Measurements from ENCODE around the gene SPI1. TPM values are rescaled to one million over a fixed set of nuclear protein-coding genes. Genes with fewer than 3 reads are reported as not detected.

Gene SPI1
- total RNA-seq, 1 experiment from 2014 or later, result not detected

DNA sequence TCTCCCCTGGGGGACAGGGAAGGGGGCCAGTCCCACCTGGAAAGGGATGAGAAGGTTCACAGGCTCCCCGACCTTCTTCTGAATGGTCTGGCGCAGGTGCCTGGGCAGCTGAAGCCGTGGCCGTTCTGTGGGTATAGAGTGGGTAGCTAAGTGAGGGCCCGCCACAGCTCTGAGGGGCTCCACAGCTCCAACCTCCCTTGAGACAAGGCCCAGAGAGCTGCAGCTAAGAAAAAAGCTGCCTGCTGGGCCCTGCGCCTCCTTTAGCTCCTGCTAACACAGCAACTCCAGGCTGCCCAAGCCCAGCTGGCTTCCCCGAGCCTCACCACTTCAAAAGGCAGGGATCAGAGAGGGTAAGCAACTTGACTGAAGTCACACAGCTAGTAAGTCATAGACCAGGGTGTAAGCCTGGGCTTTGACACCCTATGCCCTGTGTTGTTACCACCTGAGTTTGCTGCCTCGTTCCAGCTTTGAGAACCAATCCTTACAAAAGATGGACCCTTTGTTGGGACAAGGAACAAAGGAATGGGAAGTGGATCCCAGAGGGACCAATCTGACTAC lies 44.4 kb downstream of the SPI1 start:
- no peak overlapping the region for H2BK12ac ChIP-seq (ENCODE audit: insufficient read length, low read depth, low read length)
- H3K4me3 Mint-ChIP-seq, result no peak overlapping the region
- no peaks in the 10 kb centered on the region for H3K4me1 ChIP-seq (ENCODE audit: insufficient read depth, low read length)
- TF ChIP-seq, protein P1, sequence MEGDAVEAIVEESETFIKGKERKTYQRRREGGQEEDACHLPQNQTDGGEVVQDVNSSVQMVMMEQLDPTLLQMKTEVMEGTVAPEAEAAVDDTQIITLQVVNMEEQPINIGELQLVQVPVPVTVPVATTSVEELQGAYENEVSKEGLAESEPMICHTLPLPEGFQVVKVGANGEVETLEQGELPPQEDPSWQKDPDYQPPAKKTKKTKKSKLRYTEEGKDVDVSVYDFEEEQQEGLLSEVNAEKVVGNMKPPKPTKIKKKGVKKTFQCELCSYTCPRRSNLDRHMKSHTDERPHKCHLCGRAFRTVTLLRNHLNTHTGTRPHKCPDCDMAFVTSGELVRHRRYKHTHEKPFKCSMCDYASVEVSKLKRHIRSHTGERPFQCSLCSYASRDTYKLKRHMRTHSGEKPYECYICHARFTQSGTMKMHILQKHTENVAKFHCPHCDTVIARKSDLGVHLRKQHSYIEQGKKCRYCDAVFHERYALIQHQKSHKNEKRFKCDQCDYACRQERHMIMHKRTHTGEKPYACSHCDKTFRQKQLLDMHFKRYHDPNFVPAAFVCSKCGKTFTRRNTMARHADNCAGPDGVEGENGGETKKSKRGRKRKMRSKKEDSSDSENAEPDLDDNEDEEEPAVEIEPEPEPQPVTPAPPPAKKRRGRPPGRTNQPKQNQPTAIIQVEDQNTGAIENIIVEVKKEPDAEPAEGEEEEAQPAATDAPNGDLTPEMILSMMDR (conservative IDR thresholded peaks at IDR 0.05), result no peak
- no peak overlapping the region for H3K56ac ChIP-seq (ENCODE audit: insufficient read length, low read depth, low read length)
- no peaks in the 10 kb centered on the region for H3K9me3 ChIP-seq (ENCODE audit: control insufficient read depth, low read depth, low read length)
- no peak overlapping the region for H3K27ac Mint-ChIP-seq
- H4K8ac ChIP-seq (replicated peaks; ENCODE audit: insufficient read length, low read depth, low read length), result no peak overlapping the region
- H3K36me3 Mint-ChIP-seq (ENCODE audit: insufficient read depth in 1 of 3, low read depth in 3 of 3), result peaks cover under 1 to 11% (median 5%) of the 10 kb centered on the region in 3 experiments; a peak in 6 of 7 replicates
- no peak overlapping the region for H4K5ac ChIP-seq (ENCODE audit: insufficient read length, low read depth, low read length)
- H4K91ac ChIP-seq (ENCODE audit: insufficient read length, low read depth, low read length), result no peak overlapping the region
- no peaks in the 10 kb centered on the region for H3K79me1 ChIP-seq (ENCODE audit: insufficient read depth, low read depth, low read length, poor library complexity, severe bottlenecking)
- no peaks in the 10 kb centered on the region for H3K23me2 ChIP-seq (ENCODE audit: insufficient read length, low read depth, low read length, poor library complexity, severe bottlenecking)
- no peak overlapping the region; the same call in 1 of the 2 replicates for H3K14ac ChIP-seq (ENCODE audit: insufficient read depth, low read length)
- H3K4me1 Mint-ChIP-seq, result no peaks in the 10 kb centered on the region
- no peaks in the 10 kb centered on the region for H3K79me2 ChIP-seq (ENCODE audit: insufficient read depth, low read length)
- H3K27me3 Mint-ChIP-seq (ENCODE audit: low read depth), result peaks cover 1% of the 10 kb centered on the region; the same call in 1 of the 2 replicates
- H3K9me3 Mint-ChIP-seq, result no peaks in the 10 kb centered on the region
- no peak overlapping the region for H2AFZ ChIP-seq (ENCODE audit: low read length)
- H4K20me1 ChIP-seq (ENCODE audit: control insufficient read depth, insufficient read depth, insufficient read length), result no peaks in the 10 kb centered on the region
- H3K18ac ChIP-seq (ENCODE audit: insufficient read length, low read depth, low read length), result no peak overlapping the region
- no peak overlapping the region for H3K4me2 ChIP-seq (ENCODE audit: insufficient read depth, insufficient read length, low read length)
- DNase-seq, result no peak
- H3K27me3 ChIP-seq (ENCODE audit: insufficient read depth, low read length), result no peaks in the 10 kb centered on the region
- no peak overlapping the region for H3T11ph ChIP-seq (ENCODE audit: low read length)
- H2BK120ac ChIP-seq (ENCODE audit: low read depth, low read length, poor library complexity, severe bottlenecking), result no peak overlapping the region
- H2AK5ac ChIP-seq (ENCODE audit: insufficient read length, low read length), result no peak overlapping the region
- no peak overlapping the region for H3K23ac ChIP-seq (ENCODE audit: insufficient read length, low read depth, low read length)
- H2BK20ac ChIP-seq (ENCODE audit: low read depth, low read length, poor library complexity, severe bottlenecking), result no peak overlapping the region
- H3K27ac ChIP-seq (ENCODE audit: insufficient read length, low read depth, low read length), result no peak overlapping the region
- no peak overlapping the region for H3K9ac ChIP-seq (ENCODE audit: extremely low read depth, insufficient read length, low read length)
- WGBS (ENCODE audit: extremely low coverage, insufficient read length, low lambda C conversion rate), result no CpG with 5 or more reads among the region's 8 CpGs
- H2BK5ac ChIP-seq (ENCODE audit: insufficient read length, low read length), result no peak overlapping the region
- no peak overlapping the region for H3K4ac ChIP-seq (ENCODE audit: low read depth, low read length)
- no peak overlapping the region for H2BK15ac ChIP-seq (ENCODE audit: low read depth, low read length)
